EH (cell line): ENCODE results near the gene CLASP1.
"Not testable (repeated sequence)": the region's sequence is repeated elsewhere in the genome, so short reads cannot be mapped to it uniquely, and the experiment has no call there.

Experiments used
- DNase-seq: peaks from one replicate; pipeline ENCODE4 v3.0.0-alpha.2; 2015; ENCODE audit warnings: low read depth

CLASP1 gene

DNA sequence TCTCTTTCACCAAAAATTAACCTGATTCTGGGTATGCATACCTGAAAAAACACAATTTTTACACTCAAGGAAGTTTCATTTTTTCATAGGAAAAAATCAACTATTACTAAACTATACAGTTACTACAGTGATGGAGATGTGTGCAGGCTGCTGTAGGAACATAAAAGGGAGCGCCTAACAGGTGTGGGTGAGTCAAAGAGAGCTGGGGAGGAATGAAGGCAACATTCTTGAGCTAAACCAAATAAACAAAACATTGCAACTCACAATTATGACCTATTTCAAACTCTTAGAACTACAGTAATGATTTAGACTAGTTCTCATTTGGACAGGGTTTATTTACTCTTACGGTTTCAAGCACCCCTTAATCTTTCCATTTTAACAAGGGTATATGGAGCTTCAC, 13.4 kb upstream of the CLASP1 start:
- no peak for DNase-seq

DNA sequence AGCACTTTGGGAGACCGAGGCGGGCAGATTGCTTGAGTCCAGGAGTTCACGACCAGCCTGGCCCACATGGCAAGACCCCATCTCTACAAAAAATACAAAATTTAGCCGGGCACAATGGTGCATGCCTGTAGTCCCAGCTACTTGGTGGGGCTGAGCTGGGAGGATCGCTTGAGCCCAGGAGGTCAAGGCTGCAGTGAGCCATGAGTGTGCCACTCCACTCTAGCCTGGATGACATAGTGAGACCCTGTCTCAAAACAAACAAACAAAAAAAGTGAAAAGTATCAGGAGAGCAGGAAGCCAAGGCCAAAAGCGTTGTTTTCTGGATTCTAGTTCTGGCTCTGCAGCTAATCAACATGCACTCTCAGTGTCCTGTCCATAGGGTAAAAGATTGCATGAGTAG, 10.7 kb upstream of the CLASP1 start:
- DNase-seq, result no peak

DNA sequence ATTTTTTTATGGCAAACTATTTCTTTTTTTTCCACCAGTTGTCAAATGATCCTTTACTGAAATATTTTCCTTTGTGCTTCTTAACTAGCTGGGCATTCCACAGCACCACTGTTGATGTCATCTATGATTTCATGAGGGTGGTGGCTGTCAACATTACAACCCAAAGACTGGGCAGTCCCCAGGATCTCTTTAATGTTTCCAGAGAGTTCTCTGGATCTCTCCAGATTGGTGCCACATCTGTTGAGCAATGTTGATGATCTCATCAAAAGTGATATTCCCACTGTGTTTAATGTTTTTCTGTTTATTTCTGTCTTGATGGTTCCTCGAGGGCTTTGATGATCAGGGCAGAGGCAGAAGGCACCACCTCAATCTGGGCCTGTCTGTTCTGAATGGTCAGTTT, 9.1 kb upstream of the CLASP1 start:
- DNase-seq, result peak; percentile 41

DNA sequence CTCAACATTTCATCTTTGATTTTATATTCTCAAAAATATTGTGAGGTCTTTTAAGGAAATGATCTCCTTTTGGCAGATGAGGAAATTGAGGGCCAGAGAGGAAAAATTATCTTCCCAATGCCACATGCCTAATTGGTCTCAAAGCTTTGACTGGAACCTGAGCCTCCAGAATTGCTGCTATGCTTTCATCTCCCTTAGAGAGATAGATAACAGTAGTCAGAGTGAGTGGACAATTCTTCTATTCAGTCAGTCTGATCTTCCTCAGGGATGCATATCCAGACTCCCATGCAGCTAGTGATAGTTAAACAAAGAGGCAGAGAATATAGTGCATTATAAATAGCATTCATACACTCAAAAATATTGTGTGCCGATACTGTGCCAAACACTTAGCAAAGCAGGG, 3.8 kb upstream of the CLASP1 start:
- DNase-seq, result no peak

DNA sequence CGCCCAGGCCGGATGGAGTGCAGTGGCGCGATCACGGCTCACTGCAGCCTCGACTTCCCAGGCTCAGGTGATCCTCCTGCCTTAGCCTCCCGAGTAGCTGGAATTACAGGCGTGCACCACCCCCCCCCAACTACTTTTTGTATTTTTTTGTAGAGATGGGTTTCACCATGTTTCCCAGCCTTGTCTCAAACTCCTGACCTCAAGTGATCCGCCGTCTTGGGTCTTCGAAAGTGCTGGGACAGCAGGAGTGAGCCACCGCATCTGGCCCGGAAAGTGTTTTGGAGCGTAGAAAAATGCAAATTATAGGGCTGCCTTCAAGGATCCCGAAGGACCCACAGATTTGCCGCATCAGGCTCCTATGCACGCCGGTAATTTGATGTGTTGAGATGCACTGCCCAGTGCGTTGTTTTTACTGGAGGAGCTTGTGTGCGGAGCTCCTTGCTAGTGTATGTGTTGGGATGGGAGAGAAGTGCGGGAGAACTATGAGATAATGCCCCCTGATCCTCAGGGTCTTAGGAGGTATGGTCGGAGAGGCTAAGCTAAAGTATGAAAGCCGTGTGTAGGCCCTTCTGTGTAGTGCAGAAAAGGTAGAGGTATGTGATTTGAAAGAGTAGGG, 1.2 kb upstream of the CLASP1 start:
- peak; percentile 38 for DNase-seq

DNA sequence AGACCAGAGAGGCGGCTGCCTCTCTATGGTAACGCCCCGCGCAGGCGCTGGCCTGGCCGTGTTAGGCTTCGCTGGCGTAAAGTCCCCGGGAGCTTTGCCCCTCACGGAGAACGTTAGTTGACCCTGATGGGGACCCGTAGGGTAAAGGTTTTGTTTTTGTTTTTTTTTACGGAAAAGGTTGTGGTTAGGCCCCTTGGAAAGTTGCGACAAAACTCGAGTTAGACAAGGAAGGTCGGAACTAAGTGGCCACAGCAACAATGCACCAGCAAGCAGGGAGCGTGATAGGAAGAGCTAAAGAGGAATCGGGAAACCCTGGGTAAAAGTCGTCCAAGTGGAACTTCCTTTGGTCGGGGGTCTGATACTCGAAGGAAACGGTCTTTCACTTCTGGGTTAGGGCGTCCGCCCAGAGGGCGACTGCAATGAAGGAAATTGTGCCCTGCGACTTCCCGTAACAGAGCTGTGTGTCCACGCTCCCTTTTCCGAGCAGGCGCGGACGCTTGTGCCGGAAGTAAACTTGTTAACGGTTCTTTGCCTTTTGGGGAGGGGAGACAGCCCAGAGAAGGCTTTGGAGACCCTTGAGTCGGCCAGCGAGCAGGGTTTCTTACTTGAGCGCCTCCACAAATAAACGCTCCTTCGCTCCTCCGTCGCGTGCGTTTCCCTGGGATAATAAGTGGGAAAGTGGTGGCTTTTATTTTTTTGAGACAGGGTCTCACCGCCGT, 493 bp upstream of the CLASP1 start:
- DNase-seq, result peak; percentile 98

DNA sequence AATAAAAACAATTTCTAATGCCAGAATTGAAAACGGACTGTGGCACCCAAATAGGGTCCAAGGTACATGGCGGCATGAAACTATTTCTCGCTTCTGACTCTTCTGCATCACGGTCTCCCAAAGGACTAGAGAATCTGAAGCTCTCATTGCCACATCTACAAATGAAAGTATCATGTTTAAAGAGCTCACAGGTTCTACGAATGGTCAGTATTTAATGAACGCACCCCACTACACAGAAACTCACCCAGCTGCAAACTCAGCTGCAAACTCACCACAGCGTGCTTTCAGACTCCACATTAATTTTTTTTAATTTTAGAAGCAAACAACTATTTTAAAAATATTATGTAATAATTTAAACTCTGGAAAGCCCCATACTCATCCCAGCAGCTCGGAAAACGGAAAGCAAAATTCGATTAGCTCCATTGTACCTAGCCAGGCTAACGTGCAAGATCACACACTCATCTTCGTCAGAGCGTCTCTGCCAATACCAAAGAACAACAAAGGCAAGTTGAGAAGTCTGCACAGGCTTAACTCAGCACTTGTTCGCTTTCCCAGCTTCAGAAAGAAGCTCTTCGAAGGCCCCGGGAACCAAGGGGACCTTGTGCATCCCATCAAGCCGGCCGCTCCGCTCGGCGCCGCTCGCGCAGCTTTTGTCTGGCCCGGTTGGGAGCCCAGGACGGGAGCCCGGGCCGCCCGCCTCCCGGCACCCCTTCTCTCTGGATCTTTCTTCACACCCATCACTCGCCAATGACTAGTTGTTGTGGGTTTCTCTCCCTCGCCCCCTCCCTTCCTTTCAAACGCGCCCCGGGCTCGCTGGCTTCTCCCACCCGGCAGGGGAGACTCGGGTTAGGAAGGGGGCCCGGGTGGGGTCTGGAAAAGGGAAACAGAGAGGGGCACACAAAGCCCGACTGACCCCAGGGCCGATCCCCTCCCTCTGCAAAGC, 785 bp downstream of the CLASP1 start:
- DNase-seq, result peak; percentile 63

DNA sequence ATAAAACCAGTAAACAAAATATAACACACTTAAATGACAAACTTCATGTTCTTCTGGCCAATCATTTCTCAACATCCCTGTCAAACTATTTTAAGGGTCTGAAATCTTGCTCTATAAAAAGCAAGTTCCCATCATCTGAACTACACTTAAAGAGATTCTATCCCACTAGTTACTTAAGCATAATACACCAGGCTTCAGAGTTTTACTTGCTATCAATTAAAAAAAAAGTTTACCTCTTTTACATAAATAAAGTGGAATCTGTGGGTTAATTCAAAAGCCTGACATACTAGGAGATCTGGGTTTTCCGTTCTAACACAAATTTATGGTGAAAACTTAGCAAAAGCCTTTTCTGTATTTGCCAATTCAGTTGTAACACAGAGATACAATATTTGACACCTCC, 1.9 kb downstream of the CLASP1 start:
- DNase-seq, result no peak

DNA sequence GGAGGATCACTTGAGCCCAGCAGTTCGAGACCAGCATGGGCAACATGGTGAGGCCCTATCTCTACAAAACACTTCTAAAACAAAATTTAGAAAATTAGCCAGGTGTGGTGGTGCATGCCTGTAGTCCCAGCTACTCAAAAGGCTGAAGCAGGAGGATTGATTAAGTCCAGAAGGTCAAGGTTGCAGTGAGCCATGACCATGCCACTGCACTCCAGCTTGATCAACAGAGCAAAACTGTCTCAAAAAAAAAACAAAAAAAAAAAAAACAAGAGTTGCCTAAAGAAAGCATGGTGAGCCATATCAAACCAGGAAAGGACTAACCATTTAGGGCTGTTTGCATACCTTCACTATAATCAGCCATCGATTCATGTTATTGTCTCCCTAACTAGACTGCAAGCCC, 4.5 kb downstream of the CLASP1 start:
- no peak for DNase-seq

DNA sequence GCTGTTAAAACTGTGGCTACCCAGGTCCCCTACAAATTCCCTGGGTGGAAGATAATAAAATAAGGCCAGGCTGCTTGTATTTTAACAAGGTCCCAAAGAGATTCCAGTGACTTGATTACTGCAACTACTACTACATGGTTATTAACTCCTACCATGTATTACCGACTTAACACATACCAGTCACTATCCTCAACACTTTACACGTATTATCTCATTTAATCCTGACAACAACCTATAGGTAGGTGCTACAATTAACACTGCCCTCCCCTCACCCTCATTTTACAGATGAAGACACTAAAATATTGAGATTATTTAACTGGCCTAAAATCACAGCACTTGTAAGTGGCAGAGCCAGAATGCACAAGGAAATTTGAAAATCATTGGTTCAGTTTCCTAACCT, 5.4 kb downstream of the CLASP1 start:
- no peak for DNase-seq

DNA sequence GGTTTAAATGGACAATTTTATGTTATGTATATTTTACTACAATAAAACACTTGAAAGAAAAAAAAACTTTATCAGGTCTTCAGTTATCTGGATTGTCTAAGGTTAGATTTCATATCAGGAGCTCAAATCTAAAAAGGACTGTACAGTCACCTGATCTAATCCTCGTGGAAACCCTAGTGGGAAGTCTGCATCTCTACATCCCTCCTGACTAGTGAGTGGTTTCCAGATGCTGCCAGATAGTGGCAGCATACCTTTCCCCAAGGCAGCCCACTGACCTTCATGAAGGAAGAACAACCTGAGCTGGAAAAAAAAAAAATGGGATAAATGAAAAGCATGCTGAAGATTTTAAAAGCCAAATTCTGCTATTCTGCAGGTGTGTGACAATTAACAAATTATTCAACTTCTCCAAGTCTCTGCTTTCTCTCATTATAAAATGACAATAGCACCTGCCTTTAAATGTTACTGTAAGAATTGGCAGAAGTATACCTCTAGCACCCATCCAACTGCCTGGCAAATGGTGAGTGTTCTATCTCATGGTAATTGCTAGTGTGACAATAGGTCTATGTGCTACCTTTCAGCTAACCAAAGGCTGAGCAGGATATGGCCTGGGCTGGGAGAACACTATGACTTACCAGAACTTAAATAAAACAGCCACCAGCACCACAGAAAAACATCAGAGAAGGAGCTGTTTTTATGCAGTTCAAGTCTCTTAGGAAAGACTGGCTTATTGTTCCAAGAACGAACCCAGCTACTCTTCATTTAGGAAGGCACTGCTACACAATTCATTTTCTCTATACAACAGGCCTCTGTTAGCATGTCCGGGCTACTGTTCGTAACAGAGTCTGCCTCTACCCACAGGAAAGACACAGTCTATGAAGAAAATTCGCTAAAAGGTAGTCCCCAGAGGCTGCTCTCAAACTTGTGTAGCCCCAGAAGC, 8.6 kb downstream of the CLASP1 start:
- no peak for DNase-seq

DNA sequence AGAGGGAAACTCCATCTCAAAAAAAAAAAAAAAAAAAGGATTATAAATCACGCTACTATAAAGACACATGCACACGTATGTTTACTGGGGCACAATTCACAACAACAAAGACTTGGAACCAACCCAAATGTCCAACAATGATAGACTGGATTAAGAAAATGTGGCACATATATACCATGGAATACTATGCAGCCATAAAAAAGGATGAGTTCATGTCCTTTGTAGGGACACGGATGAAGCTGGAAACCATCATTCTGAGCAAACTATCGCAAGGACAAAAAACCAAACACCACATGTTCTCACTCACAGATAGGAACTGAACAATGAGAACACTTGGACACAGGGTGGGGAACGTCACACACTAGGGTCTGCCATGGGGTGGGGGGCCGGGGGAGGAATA, 9.4 kb downstream of the CLASP1 start:
- DNase-seq, result not testable (repeated sequence)

DNA sequence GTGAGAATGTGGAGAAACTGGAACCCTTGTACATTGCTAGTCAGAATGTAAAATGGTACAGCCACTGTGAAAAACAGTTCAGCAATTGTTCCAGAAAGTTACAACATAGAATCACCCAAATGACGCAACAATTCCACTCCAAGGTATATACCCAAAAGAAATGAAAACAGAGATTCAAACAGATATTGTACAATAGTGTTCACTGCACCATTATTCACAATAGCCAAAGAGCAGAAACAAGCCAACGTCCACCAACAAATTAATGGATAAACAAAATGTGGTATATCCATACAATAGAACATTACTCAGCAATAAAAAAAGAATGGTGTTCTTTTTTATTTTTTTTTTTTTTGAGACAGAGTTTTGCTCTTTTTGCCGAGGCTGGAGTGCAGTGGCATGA, 10.9 kb downstream of the CLASP1 start:
- no peak for DNase-seq

DNA sequence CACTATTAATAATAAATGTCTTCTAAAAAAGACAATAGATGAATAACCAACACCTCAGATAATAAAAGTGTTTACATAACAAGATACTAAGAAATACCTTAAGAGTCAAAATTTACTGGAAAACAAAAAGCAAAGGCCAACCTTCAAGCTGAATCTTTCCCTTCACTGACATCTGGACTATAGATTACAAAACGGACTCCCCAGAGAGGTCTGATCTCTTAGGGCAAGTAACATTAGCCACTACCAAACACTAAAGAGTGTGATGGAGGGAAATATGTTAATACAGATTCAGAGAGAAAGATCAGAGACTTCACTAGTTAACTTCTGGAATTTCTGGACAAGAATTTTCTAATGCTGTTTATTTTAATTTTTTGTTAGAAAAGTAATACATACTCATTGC, 13.9 kb downstream of the CLASP1 start:
- DNase-seq, result no peak

DNA sequence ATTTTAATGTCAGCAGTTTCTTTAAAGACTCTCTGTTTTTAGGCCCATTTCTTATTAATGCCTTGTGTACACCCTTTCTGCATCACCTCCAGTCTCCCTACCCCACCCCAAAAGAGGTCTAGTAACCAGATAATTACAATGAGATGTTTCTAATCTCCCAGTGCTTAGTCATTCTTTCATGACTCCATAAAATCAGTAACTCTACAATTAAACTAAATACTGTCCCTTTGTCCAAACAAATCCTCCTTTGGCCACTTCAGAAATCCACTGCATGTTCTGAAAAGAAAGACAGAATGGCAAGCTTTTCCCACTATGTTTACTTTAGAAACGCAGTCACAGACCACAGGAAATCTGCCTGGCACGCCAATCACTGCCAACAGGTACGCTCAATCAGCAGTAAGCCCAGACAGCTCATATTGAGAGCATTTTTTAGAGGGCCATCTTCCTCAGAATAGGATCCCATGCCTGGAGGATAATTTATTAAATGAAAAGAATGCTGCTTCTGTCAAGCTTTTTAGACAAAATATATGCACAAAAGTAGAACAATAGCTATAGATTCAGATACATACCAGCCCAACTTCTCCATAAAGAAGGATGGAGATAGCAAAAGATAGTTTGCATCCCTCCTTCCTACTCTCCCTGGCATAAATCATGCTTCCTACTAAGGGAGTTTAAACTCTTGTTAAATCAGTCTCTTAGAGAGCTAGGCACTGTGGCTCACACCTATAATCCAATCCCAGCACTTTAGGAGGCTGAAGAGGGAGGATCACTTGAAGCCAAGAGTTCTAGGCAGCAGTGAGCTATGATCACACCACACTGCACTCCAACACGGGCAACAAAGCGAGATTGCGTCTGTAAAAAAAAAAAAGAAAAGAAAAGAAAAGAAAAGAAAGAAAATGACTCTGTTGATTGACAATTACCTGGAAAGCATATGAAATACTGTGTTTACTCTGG, 14.6 kb downstream of the CLASP1 start:
- peak; percentile 87 for DNase-seq

DNA sequence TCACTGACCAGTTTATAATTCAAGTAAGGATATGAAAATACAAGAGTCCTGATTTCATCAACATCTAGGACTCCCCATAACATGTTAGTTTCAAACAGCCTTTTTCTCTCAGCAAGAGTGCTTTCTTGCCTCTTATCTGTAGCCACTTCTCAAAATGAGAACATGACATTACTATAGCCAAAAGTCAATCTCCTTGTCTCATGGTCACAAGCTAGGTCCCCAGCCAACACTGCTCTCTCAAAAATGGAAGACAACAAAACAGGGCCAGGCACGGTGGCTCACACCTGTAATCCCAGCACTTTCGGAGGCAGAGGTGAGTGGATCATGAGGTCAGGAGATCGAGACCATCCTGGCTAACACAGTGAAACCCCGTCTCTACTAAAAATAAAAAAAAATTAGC, 15.8 kb downstream of the CLASP1 start:
- no peak for DNase-seq

DNA sequence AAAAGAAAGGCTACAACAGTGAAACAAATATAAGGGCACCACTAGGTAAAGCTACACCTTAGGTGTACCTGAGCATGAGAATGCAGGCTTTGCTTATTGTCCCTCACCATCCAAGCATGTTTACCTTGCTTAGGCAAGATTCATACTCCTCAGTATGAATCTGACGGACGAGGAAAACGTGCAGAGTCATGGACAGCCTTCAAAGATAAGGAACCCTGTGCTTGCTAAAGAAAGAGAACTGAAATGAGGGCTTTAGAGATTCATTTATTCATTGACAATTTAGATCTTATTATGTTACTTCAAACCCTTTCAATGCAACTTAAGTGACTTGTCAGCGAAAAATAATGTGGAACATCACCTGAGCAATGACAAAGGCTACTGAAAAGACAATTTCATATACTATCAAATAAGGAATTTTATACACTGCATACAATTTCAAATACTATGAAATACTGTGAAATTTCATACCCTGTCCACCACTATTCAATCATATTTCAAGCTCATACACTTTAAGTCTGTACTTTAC, 21.7 kb downstream of the CLASP1 start:
- DNase-seq, result no peak

DNA sequence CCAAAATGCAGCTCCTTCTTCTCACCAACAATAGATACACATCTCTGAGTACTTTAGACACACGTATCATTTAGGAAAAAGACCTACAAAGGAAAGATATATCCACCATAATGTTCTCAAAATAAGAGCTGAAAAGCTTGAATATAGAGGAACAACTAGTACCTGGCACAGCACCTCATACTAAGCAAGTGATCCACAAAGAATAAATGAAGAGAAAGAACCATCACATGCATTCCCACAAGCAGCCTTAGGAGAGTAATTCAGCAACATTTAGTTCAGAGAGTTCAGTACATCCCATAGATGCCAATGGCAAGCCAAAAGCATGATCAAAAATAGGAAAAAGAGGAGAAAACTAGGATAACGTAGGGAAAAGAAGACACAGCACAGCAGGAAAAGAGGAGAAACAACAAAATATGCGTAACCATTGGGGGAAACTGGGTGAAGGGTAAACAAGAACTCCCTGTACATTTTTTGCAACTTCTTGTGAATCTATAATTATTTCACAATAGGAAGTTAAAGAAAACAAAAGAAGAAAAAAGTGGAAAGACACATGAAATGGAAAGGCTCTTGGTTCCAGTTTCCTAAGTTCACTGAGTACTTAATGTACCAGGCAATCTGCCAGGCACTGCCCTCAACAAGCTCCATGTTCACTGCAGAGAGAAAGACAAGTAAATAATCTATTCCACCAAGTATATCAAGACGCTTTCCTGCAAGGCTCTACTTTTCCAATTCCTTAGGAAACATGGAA, 22.3 kb downstream of the CLASP1 start:
- peak; percentile 54 for DNase-seq

DNA sequence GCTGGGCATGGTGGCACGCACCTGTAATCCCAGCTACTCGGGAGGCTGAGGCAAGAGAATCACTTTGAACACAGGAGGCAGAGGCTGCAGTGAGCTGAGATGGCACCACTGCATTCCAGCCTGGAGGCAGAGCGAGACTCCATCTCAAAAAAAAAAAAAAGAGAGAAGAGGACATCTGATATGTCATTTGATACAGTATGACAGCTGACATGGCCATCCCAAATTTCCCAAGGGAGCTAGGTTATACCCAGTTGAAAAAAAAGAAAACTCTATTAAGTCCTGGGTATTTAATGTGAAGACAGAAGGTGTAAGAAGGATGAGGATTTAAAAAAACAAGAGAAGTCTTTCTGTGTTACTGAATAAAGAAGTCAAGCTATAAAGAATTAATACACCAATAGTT, 23.3 kb downstream of the CLASP1 start:
- no peak for DNase-seq
